Endothelial cell of umbilical vein (primary cell): ENCODE measurements around the gene ZMYM1. TPM values are rescaled to one million over a fixed set of nuclear protein-coding genes. Genes with fewer than 3 reads are reported as not detected.
A peak's percentile ranks its signal among the peaks of the same experiment; 100 is the strongest.

Experiments
- BruUV-seq: library from RNA; stranded (reverse); fragments of 400-500 nt; replicated peaks from 2 replicates; lab custom pipeline; 2021; lab: Mats Ljungman, UMichigan
- CTCF ChIA-PET: fragments of 300-600, 350-600 bp; sonication (Branson Sonifier 250); formaldehyde crosslinking; loops from one replicate; lab custom pipeline; 2021; ENCODE audit warnings: antibody characterized with exemption, inconsistent platforms; lab: Charles Lee
- POLR2A ChIA-PET: fragments of 300-600, 350-600 bp; sonication (Branson Sonifier 250); formaldehyde crosslinking; loops from one replicate; lab custom pipeline; 2021; ENCODE audit warnings: antibody characterized with exemption, inconsistent platforms; lab: Charles Lee
- DNase-seq: peaks from one replicate; pipeline ENCODE4 v3.0.0-alpha.2; 2011; ENCODE audit warnings: low read depth, low spot score
- FAIRE-seq: peaks from 2 replicates; lab custom pipeline; 2011; peaks lifted over from hg19 to GRCh38; lab: Jason Lieb, UNC
- H2AFZ ChIP-seq: 2 replicates; pipeline ENCODE4 v1.6.0; 2012; ENCODE audit warnings: low read depth, low read length, control low read depth, inconsistent platforms
- H3K27ac ChIP-seq: 2 replicates; pipeline ENCODE4 v1.5.1; 2011; ENCODE audit warnings: low read depth, mild to moderate bottlenecking, control low read depth, low read length, moderate library complexity; ENCODE audit not compliant: insufficient read depth
- H3K27me3 ChIP-seq, 2 experiments: 2 replicates each; pipeline versions ENCODE4 v1.6.0 to v1.6.1; 2011; ENCODE audit warnings: low read length in 2 of 2, mixed read lengths in 1 of 2; ENCODE audit not compliant: control insufficient read depth in 2 of 2, insufficient read depth in 2 of 2
- H3K36me3 ChIP-seq, 2 experiments: 2 replicates in 1 of 2; 3 replicates in 1 of 2; pipeline ENCODE4 v1.5.1; 2011; ENCODE audit warnings: low read length in 2 of 2, mild to moderate bottlenecking in 1 of 2, moderate library complexity in 1 of 2; ENCODE audit not compliant: control insufficient read depth in 2 of 2, insufficient read depth in 2 of 2; ENCODE audit errors: extremely low read depth in 1 of 2
- H3K4me1 ChIP-seq: 3 replicates; pipeline ENCODE4 v1.5.1; 2011; ENCODE audit warnings: mild to moderate bottlenecking, low read length; ENCODE audit not compliant: control insufficient read depth, insufficient read depth; ENCODE audit errors: extremely low read depth
- H3K4me2 ChIP-seq: 2 replicates; pipeline ENCODE4 v1.6.1; 2011; ENCODE audit warnings: low read length, control low read depth, mixed read lengths; ENCODE audit not compliant: insufficient read depth
- H3K4me3 ChIP-seq, 3 experiments: fragments of 200-600 bp in 1 of 3; sonication (generic), shearing (Covaris generic) in 1 of 3; replicated peaks in 1 of 3; 2 replicates each; pipeline ENCODE4 v1.5.1; 2011 to 2016; ENCODE audit warnings: control low read depth in 3 of 3, low read length in 3 of 3, mild to moderate bottlenecking in 2 of 3, inconsistent platforms in 1 of 3, low read depth in 1 of 3, moderate library complexity in 1 of 3; ENCODE audit not compliant: insufficient read depth in 1 of 3
- H3K79me2 ChIP-seq: 2 replicates; pipeline ENCODE4 v1.6.0; 2012; ENCODE audit warnings: low read length, inconsistent platforms; ENCODE audit not compliant: control insufficient read depth, insufficient read depth
- H3K9ac ChIP-seq: replicated peaks from 2 replicates; pipeline ENCODE3; 2011; ENCODE audit warnings: low read length, control low read depth; ENCODE audit not compliant: insufficient read depth; ENCODE audit errors: extremely low read depth
- H3K9me1 ChIP-seq: replicated peaks from 3 replicates; pipeline ENCODE4 v1.6.0; 2011; ENCODE audit warnings: mild to moderate bottlenecking, low read length; ENCODE audit not compliant: control insufficient read depth, insufficient read depth; ENCODE audit errors: extremely low read depth
- H3K9me3 ChIP-seq: replicated peaks from 2 replicates; pipeline ENCODE4 v1.5.1; 2012; ENCODE audit warnings: low read length, inconsistent platforms; ENCODE audit not compliant: control insufficient read depth, insufficient read depth
- H4K20me1 ChIP-seq: replicated peaks from 2 replicates; pipeline ENCODE3; 2011; ENCODE audit warnings: mild to moderate bottlenecking, low read length; ENCODE audit not compliant: control insufficient read depth, insufficient read depth; ENCODE audit errors: extremely low read depth
- EZH2 ChIP-seq: IDR thresholded peaks from 2 replicates; pipeline ENCODE4 v1.6.1; 2012; ENCODE audit warnings: borderline replicate concordance, low read depth, mild to moderate bottlenecking, moderate library complexity, low read length, inconsistent platforms; ENCODE audit not compliant: severe bottlenecking
- FOS ChIP-seq: IDR thresholded peaks from 2 replicates; pipeline ENCODE4 v1.6.1; 2011; ENCODE audit warnings: mild to moderate bottlenecking, low read length, moderate library complexity, borderline replicate concordance; ENCODE audit not compliant: insufficient read depth
- GATA2 ChIP-seq: IDR thresholded peaks from 2 replicates; pipeline ENCODE4 v1.7.0; 2011; ENCODE audit warnings: low read depth, mild to moderate bottlenecking, moderate library complexity, mixed read lengths, low read length; ENCODE audit not compliant: insufficient read length, insufficient read depth
- JUN ChIP-seq: IDR thresholded peaks from 2 replicates; pipeline ENCODE4 v1.6.1; 2011; ENCODE audit warnings: borderline replicate concordance, low read depth; ENCODE audit not compliant: insufficient read length, insufficient read depth
- MAX ChIP-seq: IDR thresholded peaks from 2 replicates; pipeline ENCODE4 v1.6.1; 2011; ENCODE audit not compliant: insufficient read depth, insufficient read length
- MYC ChIP-seq: IDR thresholded peaks from one replicate; pipeline ENCODE4 v1.6.1; 2011; ENCODE audit warnings: mild to moderate bottlenecking, low read depth, low read length
- POLR2A ChIP-seq: IDR thresholded peaks from 2 replicates; pipeline ENCODE4 v1.6.1; 2012; ENCODE audit warnings: low read depth, mild to moderate bottlenecking, control low read depth, low read length
- POLR2AphosphoS5 ChIP-seq: IDR thresholded peaks from 2 replicates; pipeline ENCODE4 v1.6.1; 2012; ENCODE audit warnings: low read depth, mild to moderate bottlenecking, control low read depth, low read length, moderate library complexity; ENCODE audit not compliant: insufficient read depth
- dilution Hi-C: fragments of 300-500 bp; cut with MboI; formaldehyde crosslinking; loops from one replicate; pipeline ENCODE4 v1.15.0; 2019; ENCODE audit warnings: low sequenced_read_pairs; ENCODE audit not compliant: extremely low pct_ligation_motif_present
- intact Hi-C: fragments of 100-400 bp; cut with micrococcal nuclease; formaldehyde crosslinking; loops from one replicate; pipeline ENCODE4 v1.10.0; 2022
- polyA plus RNA-seq, 4 experiments: library from polyadenylated mRNA; depleted of rRNA in 3 of 4; stranded (reverse) in 3 of 4; unstranded in 1 of 4; fragments of >200 nt; gene quantifications; 2 replicates each; pipeline versions ENCODE4 v1.2.1 to v1.2.3, GENCODE V29; 2011 to 2012; ENCODE audit warnings: missing spikeins in 1 of 4
- total RNA-seq: library from RNA; stranded (reverse); gene quantifications from 2 replicates; pipeline ENCODE4 v1.2.3, GENCODE V29; 2021
- TF ChIP-seq, protein P1 (sequence below), 2 donors: IDR thresholded peaks; 1 replicate in 1 of 2; 2 replicates in 1 of 2; pipeline ENCODE4 v1.5.1; 2011; ENCODE audit warnings: low read length in 2 of 2, mild to moderate bottlenecking in 2 of 2, moderate library complexity in 2 of 2, control low read depth in 1 of 2, inconsistent platforms in 1 of 2, low read depth in 1 of 2; ENCODE audit not compliant: insufficient read depth in 1 of 2; ENCODE audit errors: extremely low read depth in 1 of 2

Gene ZMYM1
- total and polyA plus RNA-seq, 2 donors (not counting 3 experiments of a cell fraction or from before 2014, with no cell fraction given): 5.8 to 21.4 TPM

DNA sequence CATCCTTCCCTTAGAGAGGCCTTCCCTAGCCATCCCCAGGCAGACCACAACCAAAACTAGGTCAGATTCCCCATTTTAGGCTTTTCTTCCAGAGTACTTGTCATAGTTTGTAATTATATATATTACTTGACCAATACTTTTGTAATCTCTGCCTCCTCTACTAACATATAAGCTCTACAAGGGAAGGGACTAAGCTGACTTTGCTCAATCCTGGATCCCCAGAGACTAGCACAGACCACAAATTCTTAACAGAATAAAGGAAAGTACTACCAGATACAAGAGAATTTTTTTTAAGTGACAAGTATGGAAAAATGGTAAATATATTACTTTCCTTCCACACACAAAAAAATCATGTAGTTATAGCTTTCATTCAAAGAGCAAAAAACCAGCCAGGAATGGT is 49.4 kb upstream of the ZMYM1 start:
- Histone ChIP-seq H3K4me3 (no peak overlapping the region), H3K27me3 (no peaks in the 10 kb centered on the region), H3K9me1 (no peaks in the 10 kb centered on the region), H3K9me3 (no peaks in the 10 kb centered on the region), H4K20me1 (no peaks in the 10 kb centered on the region), H3K79me2 (peaks cover 16% of the 10 kb centered on the region), H3K4me1 (peaks cover 9% of the 10 kb centered on the region), H2AFZ (no peak overlapping the region), H3K4me2 (peak overlapping the region; percentile 98), H3K9ac (no peak overlapping the region), H3K36me3 (peaks cover 0 to 2% of the 10 kb centered on the region in 2 experiments), H3K27ac (no peak overlapping the region)
- ChIA-PET CTCF (interaction anchor here (2.1 to 3.0 kb wide), 3 partner anchors 45 to 56 kb away, joined by 5 to 9 read pairs (median 6); partner anchors contain the start of genes TMEM35B and ZMYM1), POLR2A (interaction anchor here (0.6 to 1.1 kb wide), 3 partner anchors 11 to 88 kb away, joined by 3 to 8 read pairs (median 4); partner anchors contain the start of gene ZMYM1)
- FAIRE-seq: no peak
- TF ChIP-seq MYC: no peak
- TF ChIP-seq EZH2: no peak
- TF ChIP-seq POLR2A: no peak
- no peak for TF ChIP-seq JUN
- TF ChIP-seq POLR2AphosphoS5: no peak
- no peak for TF ChIP-seq GATA2
- TF ChIP-seq, protein P1, sequence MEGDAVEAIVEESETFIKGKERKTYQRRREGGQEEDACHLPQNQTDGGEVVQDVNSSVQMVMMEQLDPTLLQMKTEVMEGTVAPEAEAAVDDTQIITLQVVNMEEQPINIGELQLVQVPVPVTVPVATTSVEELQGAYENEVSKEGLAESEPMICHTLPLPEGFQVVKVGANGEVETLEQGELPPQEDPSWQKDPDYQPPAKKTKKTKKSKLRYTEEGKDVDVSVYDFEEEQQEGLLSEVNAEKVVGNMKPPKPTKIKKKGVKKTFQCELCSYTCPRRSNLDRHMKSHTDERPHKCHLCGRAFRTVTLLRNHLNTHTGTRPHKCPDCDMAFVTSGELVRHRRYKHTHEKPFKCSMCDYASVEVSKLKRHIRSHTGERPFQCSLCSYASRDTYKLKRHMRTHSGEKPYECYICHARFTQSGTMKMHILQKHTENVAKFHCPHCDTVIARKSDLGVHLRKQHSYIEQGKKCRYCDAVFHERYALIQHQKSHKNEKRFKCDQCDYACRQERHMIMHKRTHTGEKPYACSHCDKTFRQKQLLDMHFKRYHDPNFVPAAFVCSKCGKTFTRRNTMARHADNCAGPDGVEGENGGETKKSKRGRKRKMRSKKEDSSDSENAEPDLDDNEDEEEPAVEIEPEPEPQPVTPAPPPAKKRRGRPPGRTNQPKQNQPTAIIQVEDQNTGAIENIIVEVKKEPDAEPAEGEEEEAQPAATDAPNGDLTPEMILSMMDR (IDR thresholded peaks at IDR 0.05; ENCODE audit: extremely low read depth in 1 of 2, insufficient read depth in 1 of 2, low read depth in 1 of 2, low read length in 2 of 2): no peak
- TF ChIP-seq FOS: no peak
- no peak for TF ChIP-seq MAX
- no TSS peak for BruUV-seq
- intact Hi-C loops (loop anchor here (2.0 to 5.0 kb wide), 5 partner anchors 33 to 177 kb away; partner anchors contain the start of gene SFPQ), dilution Hi-C loops (no loop called here)
- DNase-seq: no peak
